Type B pancreatic cell (in vitro differentiated cells): ENCODE results near the gene TCEA2. TPM values are rescaled to one million over a fixed set of nuclear protein-coding genes. Genes with fewer than 3 reads are reported as not detected.

Experiments
- DNase-seq: peaks from one replicate; pipeline ENCODE4 v3.0.0; 2021; ENCODE audit warnings: mixed read lengths; ENCODE audit not compliant: unreplicated experiment; ENCODE audit errors: extremely low spot score
- H3K27ac Mint-ChIP-seq: 2 replicates; pipeline ENCODE4 v1.8.0; 2021; ENCODE audit warnings: mild to moderate bottlenecking, mixed read lengths
- H3K27me3 Mint-ChIP-seq: 2 replicates; pipeline ENCODE4 v1.8.0; 2021; ENCODE audit warnings: mixed read lengths
- H3K36me3 Mint-ChIP-seq: 2 replicates; pipeline ENCODE4 v1.8.0; 2021; ENCODE audit warnings: mixed read lengths
- H3K4me1 Mint-ChIP-seq: one replicate; pipeline ENCODE4 v1.8.0; 2021; ENCODE audit warnings: mixed read lengths; ENCODE audit not compliant: unreplicated experiment
- H3K4me3 Mint-ChIP-seq: 2 replicates; pipeline ENCODE4 v1.8.0; 2021; ENCODE audit warnings: mild to moderate bottlenecking, mixed read lengths
- H3K9me3 Mint-ChIP-seq: 2 replicates; pipeline ENCODE4 v1.8.0; 2021; ENCODE audit warnings: mixed read lengths
- total RNA-seq: library from RNA; stranded (reverse); gene quantifications from 2 replicates; pipeline ENCODE4 v1.2.1, GENCODE V29; 2021; ENCODE audit warnings: low replicate concordance
- TF ChIP-seq, protein P1 (sequence below): fragments of 200-600 bp; sonication (generic); conservative IDR thresholded peaks from 2 replicates; pipeline ENCODE4 v1.5.0; 2021; ENCODE audit warnings: antibody characterized with exemption, mild to moderate bottlenecking

TCEA2 gene
- total RNA-seq, 1 donor from 2014 or later: 73.3 TPM

DNA sequence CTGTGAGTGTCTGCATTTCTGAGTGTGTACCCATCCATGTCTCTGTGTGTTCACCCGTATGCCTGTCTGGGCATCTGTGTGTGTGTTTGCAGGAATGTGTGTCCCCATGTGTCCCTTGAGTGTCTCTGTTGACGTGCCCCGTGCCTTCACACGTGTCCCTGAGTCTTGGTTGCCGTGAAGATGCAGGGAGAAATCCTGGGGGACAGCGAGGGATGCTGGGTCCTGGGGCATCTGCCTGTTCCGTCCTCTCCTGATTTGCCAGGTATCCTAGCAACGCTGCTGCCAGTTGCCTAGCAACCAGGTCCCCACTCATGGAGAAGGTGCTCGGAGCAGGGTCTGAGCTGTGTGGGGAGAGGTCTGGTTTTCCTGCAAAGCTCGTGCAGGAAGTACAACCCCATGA, 27.2 kb downstream of the TCEA2 start:
- TF ChIP-seq, protein P1, sequence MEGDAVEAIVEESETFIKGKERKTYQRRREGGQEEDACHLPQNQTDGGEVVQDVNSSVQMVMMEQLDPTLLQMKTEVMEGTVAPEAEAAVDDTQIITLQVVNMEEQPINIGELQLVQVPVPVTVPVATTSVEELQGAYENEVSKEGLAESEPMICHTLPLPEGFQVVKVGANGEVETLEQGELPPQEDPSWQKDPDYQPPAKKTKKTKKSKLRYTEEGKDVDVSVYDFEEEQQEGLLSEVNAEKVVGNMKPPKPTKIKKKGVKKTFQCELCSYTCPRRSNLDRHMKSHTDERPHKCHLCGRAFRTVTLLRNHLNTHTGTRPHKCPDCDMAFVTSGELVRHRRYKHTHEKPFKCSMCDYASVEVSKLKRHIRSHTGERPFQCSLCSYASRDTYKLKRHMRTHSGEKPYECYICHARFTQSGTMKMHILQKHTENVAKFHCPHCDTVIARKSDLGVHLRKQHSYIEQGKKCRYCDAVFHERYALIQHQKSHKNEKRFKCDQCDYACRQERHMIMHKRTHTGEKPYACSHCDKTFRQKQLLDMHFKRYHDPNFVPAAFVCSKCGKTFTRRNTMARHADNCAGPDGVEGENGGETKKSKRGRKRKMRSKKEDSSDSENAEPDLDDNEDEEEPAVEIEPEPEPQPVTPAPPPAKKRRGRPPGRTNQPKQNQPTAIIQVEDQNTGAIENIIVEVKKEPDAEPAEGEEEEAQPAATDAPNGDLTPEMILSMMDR: no peak
- H3K36me3 Mint-ChIP-seq: no peaks in the 10 kb centered on the region
- H3K27ac Mint-ChIP-seq: no peak overlapping the region
- no peak for DNase-seq
- no peak overlapping the region for H3K4me3 Mint-ChIP-seq
- no peaks in the 10 kb centered on the region for H3K4me1 Mint-ChIP-seq
- peaks cover 54% of the 10 kb centered on the region for H3K27me3 Mint-ChIP-seq
- no peaks in the 10 kb centered on the region for H3K9me3 Mint-ChIP-seq

DNA sequence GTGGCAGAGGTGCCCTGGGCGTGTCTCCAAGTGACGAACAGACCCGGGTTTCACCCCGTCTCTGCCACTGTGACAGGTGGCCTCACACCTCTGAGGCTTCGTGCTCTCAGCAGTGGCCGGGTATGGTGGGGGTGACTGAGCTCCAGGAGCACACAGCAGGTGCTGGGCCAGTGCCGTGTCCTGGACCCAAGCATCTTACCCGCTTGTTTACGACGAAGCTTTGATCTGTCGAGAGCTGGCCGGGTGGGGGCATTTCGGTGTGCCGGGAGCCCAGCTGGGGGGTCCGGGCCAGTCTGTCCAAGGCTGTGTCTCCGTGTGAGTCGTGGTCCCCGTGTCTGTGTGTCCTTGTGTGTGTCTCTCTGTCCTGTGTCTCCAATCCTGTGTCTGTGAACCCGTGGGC, 28.3 kb downstream of the TCEA2 start:
- H3K27me3 Mint-ChIP-seq: peaks cover 43% of the 10 kb centered on the region
- no peak overlapping the region for H3K4me3 Mint-ChIP-seq
- DNase-seq: no peak
- H3K4me1 Mint-ChIP-seq: no peaks in the 10 kb centered on the region
- no peaks in the 10 kb centered on the region for H3K36me3 Mint-ChIP-seq
- H3K27ac Mint-ChIP-seq: no peak overlapping the region
- TF ChIP-seq, protein P1: no peak
- H3K9me3 Mint-ChIP-seq: no peaks in the 10 kb centered on the region

DNA sequence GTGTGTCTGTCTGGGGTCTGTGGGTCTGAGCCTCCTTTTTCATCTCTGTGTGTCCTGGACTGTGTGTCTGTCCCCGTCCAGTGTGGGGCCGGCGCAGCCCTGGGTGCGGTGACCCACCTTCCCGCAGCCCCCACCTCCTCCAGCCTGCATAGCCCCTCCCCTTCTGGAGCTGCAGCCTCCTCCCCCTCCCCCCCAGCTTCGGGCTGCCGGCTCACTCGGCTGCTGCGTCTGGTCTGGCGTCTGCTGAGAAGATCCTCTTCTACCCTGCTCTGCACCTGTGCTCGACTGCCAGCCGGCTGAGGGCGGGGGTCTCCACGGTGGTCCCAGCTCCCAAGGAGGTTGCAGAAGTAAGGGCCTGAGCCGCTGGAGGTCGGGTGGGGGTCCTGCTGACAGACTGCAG, 28.8 kb downstream of the TCEA2 start:
- no peak for DNase-seq
- H3K9me3 Mint-ChIP-seq: no peaks in the 10 kb centered on the region
- no peak overlapping the region for H3K27ac Mint-ChIP-seq
- TF ChIP-seq, protein P1: no peak
- H3K27me3 Mint-ChIP-seq: peaks cover 38% of the 10 kb centered on the region
- no peaks in the 10 kb centered on the region for H3K36me3 Mint-ChIP-seq
- no peak overlapping the region for H3K4me3 Mint-ChIP-seq
- H3K4me1 Mint-ChIP-seq: no peaks in the 10 kb centered on the region

DNA sequence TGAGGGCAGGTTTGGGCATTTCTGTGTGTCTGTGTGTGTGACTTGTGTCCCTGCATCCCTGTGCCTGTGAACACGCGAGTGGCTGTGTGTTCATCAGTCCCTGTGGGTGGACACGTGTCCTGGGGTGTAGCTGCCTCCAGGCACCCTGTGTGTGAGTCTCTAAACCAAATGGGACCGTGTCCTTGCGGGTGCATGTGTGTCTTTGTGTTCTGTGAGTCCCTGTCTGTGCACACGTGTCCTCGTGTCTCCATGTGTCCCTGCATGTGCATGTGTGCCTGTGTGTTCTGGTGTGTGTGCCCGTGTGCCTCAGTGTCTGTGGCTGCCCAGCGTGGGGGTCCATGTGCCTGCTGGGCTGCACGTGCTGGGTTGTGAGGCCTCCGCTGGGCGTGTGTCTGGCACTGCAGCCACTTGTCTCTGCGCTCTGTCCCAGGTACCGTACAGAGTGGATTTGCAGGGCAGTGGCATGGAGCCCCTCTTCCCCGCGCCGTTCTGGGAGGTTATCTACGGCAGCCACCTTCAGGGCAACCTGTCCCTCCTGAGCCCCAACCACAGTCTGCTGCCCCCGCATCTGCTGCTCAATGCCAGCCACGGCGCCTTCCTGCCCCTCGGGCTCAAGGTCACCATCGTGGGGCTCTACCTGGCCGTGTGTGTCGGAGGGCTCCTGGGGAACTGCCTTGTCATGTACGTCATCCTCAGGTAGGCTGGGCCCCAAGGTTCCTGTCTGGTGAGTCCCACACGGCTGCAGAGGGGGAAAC, 29.4 kb downstream of the TCEA2 start:
- no peaks in the 10 kb centered on the region for H3K4me1 Mint-ChIP-seq
- peaks cover 37% of the 10 kb centered on the region for H3K27me3 Mint-ChIP-seq
- TF ChIP-seq, protein P1: no peak
- H3K36me3 Mint-ChIP-seq: no peaks in the 10 kb centered on the region
- no peak overlapping the region for H3K4me3 Mint-ChIP-seq
- H3K27ac Mint-ChIP-seq: no peak overlapping the region
- no peak for DNase-seq
- no peaks in the 10 kb centered on the region for H3K9me3 Mint-ChIP-seq

DNA sequence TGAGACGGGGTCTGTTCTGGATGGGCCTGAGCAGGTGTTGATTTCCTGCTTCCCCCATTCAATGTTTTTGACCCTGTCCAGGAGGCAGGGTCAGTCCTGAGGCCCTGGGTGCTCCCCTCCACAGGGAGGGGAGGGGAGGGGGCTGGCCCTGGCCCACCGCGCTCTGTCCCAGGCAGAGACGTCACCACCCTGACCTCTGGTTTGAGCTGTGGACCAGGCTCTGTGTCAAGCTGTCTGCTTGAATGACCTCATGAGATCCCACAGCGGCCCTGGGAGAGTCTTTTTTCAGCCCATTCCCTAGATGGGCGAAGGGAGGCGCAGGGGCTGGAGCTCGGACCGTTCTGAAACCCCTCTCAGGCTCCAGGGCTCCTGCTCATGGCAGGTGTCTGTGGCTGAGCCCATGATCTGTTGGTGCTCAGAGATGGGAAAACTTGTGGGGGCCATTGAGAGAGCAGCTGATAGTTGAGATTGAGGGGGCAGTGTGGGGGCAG, 30.1 kb downstream of the TCEA2 start:
- Mint-ChIP-seq H3K27ac (no peak overlapping the region), H3K36me3 (no peaks in the 10 kb centered on the region), H3K27me3 (peaks cover 32% of the 10 kb centered on the region), H3K4me1 (no peaks in the 10 kb centered on the region), H3K9me3 (no peaks in the 10 kb centered on the region), H3K4me3 (no peak overlapping the region)
- no peak for DNase-seq
- TF ChIP-seq, protein P1: no peak
